SJCRH30 (cell line): ENCODE results near the gene POLR3A. TPM values are rescaled to one million over a fixed set of nuclear protein-coding genes. Genes with fewer than 3 reads are reported as not detected.
A peak's percentile ranks its signal among the peaks of the same experiment; 100 is the strongest.

Experiments
- DNase-seq, 2 experiments: peaks; one replicate each; pipeline ENCODE4 v3.0.0-alpha.2; 2015 to 2020
- H3K27ac ChIP-seq: fragments of 250-450 bp; sonication (Bioruptor Pico); 2 replicates; pipeline ENCODE4 v1.5.1; 2020; ENCODE audit warnings: mild to moderate bottlenecking, moderate library complexity
- H3K27me3 ChIP-seq: fragments of 250-450 bp; sonication (Bioruptor Pico); 2 replicates; pipeline ENCODE4 v1.5.1; 2020; ENCODE audit warnings: mild to moderate bottlenecking, moderate library complexity
- H3K36me3 ChIP-seq: fragments of 250-450 bp; sonication (Bioruptor Pico); 2 replicates; pipeline ENCODE4 v1.5.1; 2020; ENCODE audit warnings: mild to moderate bottlenecking, moderate library complexity
- H3K4me1 ChIP-seq: fragments of 250-450 bp; sonication (Bioruptor Pico); 2 replicates; pipeline ENCODE4 v1.5.1; 2020; ENCODE audit warnings: mild to moderate bottlenecking, moderate library complexity
- H3K4me3 ChIP-seq: fragments of 250-450 bp; sonication (Bioruptor Pico); 2 replicates; pipeline ENCODE4 v1.5.1; 2020; ENCODE audit warnings: mild to moderate bottlenecking, moderate library complexity
- H3K9me3 ChIP-seq: fragments of 250-450 bp; sonication (Bioruptor Pico); replicated peaks from 2 replicates; pipeline ENCODE4 v1.5.1; 2020; ENCODE audit warnings: mild to moderate bottlenecking, moderate library complexity
- total RNA-seq: library from RNA; depleted of rRNA; stranded (reverse); fragments of >200 nt; shearing (Covaris generic); gene quantifications from 2 replicates; pipeline ENCODE4 v1.2.3, GENCODE V29; 2014; rRNA removed

POLR3A gene
- total RNA-seq, 1 experiment from 2014 or later = 22.6 TPM

GRCh38 chr10:77920495-77920894 lies 108.8 kb downstream of the POLR3A start:
- Histone ChIP-seq H3K4me1 (peaks cover 16% of the 10 kb centered on the region), H3K9me3 (no peaks in the 10 kb centered on the region), H3K4me3 (no peak overlapping the region), H3K36me3 (no peaks in the 10 kb centered on the region), H3K27me3 (no peaks in the 10 kb centered on the region), H3K27ac (no peak overlapping the region)
- no peak for DNase-seq

- no peak overlapping the region for H3K27ac ChIP-seq
- H3K4me1 ChIP-seq = peaks cover 10% of the 10 kb centered on the region
- DNase-seq = peak; percentile 50
Measured at GRCh38 chr10:77919713-77920108, 109.6 kb downstream of the POLR3A start.

More at GRCh38 chr10:77919713-77920108, 109.6 kb downstream of the POLR3A start:
- Histone ChIP-seq H3K27me3 (no peaks in the 10 kb centered on the region), H3K36me3 (no peaks in the 10 kb centered on the region), H3K9me3 (no peaks in the 10 kb centered on the region), H3K4me3 (no peak overlapping the region)

Other genes with a start within 250 kb of the POLR3A start
- 22.5 and 24.4 TPM in 2 replicates for gene DLG5, start 102.8 kb downstream of the POLR3A start, total RNA-seq
- gene RPS24, start 4.3 kb upstream of the POLR3A start, total RNA-seq = 5,195 and 6,145 TPM in 2 replicates